ENCODE data around the gene MEGF11. TPM values are rescaled to one million over a fixed set of nuclear protein-coding genes. Genes with fewer than 3 reads are reported as not detected.

The MEGF11 gene
- total RNA-seq, 1 donor from 2014 or later = 0.06 TPM

GRCh38 chr15:66032006-66032405 is 221.5 kb downstream of the MEGF11 start:
- Histone ChIP-seq H3K79me2 (ENCODE audit: low read depth) (no peaks in the 10 kb centered on the region), H4K20me1 (ENCODE audit: low read depth) (no peaks in the 10 kb centered on the region), H3K4me1 (no peaks in the 10 kb centered on the region), H3K4me3 (no peak overlapping the region), H3K9me3 (ENCODE audit: low read depth) (no peaks in the 10 kb centered on the region), H3K27me3 (no peaks in the 10 kb centered on the region), H3K36me3 (no peaks in the 10 kb centered on the region), H3K4me2 (no peak overlapping the region), H3K27ac (no peak overlapping the region), H3K9ac (no peak overlapping the region), H3F3A (ENCODE audit: low read depth) (no peaks in the 10 kb centered on the region), H2AFZ (replicated peaks) (no peak overlapping the region)
- peaks cover 19% of the 10 kb centered on the region for H3K27me3 Mint-ChIP-seq (ENCODE audit: insufficient read depth, low read depth)
- H3K27ac Mint-ChIP-seq = no peak overlapping the region
- H3K36me3 Mint-ChIP-seq = no peaks in the 10 kb centered on the region
- no peak overlapping the region for H3K4me3 Mint-ChIP-seq
- peaks cover 9% of the 10 kb centered on the region for H3K9me3 Mint-ChIP-seq
- no peak for DNase-seq (ENCODE audit: low spot score)
- TF ChIP-seq CTCF (IDR thresholded peaks at IDR 0.05) (no peak), EZH2phosphoT487 (IDR thresholded peaks at IDR 0.05) (no peak), EZH2 (IDR thresholded peaks at IDR 0.05) (no peak)
- no peaks in the 10 kb centered on the region for H3K4me1 Mint-ChIP-seq

- H3K36me3 Mint-ChIP-seq = no peaks in the 10 kb centered on the region
- TF ChIP-seq EZH2 (IDR thresholded peaks at IDR 0.05) = no peak
- TF ChIP-seq CTCF (IDR thresholded peaks at IDR 0.05) = no peak
- no peak for TF ChIP-seq EZH2phosphoT487 (IDR thresholded peaks at IDR 0.05)
- Histone ChIP-seq H2AFZ (replicated peaks) (no peak overlapping the region), H3K27ac (no peak overlapping the region), H3K27me3 (no peaks in the 10 kb centered on the region), H3K36me3 (no peaks in the 10 kb centered on the region), H3K9me3 (ENCODE audit: low read depth) (no peaks in the 10 kb centered on the region), H4K20me1 (ENCODE audit: low read depth) (no peaks in the 10 kb centered on the region), H3K4me2 (no peak overlapping the region), H3K4me3 (no peak overlapping the region), H3K4me1 (peaks cover 4% of the 10 kb centered on the region), H3K9ac (no peak overlapping the region), H3F3A (ENCODE audit: low read depth) (no peaks in the 10 kb centered on the region), H3K79me2 (ENCODE audit: low read depth) (no peaks in the 10 kb centered on the region)
- H3K9me3 Mint-ChIP-seq = peaks cover 9% of the 10 kb centered on the region
- H3K4me3 Mint-ChIP-seq = no peak overlapping the region
- no peak for DNase-seq (ENCODE audit: low spot score)
- peaks cover under 1% of the 10 kb centered on the region for H3K4me1 Mint-ChIP-seq
- no peak overlapping the region for H3K27ac Mint-ChIP-seq
- H3K27me3 Mint-ChIP-seq (ENCODE audit: insufficient read depth, low read depth) = peaks cover 17% of the 10 kb centered on the region
Observed at GRCh38 chr15:66030650-66031049, 222.9 kb downstream of the MEGF11 start.

- Histone ChIP-seq H3K4me1 (peaks cover 14% of the 10 kb centered on the region), H3K9me3 (ENCODE audit: low read depth) (no peaks in the 10 kb centered on the region), H4K20me1 (ENCODE audit: low read depth) (no peaks in the 10 kb centered on the region), H3F3A (ENCODE audit: low read depth) (peaks cover 4% of the 10 kb centered on the region), H2AFZ (replicated peaks) (no peak overlapping the region), H3K36me3 (no peaks in the 10 kb centered on the region), H3K4me2 (no peak overlapping the region), H3K27me3 (no peaks in the 10 kb centered on the region), H3K27ac (no peak overlapping the region), H3K4me3 (no peak overlapping the region), H3K79me2 (ENCODE audit: low read depth) (no peaks in the 10 kb centered on the region), H3K9ac (no peak overlapping the region)
- Mint-ChIP-seq H3K27ac (no peak overlapping the region), H3K4me1 (peaks cover 10% of the 10 kb centered on the region), H3K4me3 (no peak overlapping the region), H3K9me3 (peaks cover 9% of the 10 kb centered on the region), H3K36me3 (no peaks in the 10 kb centered on the region), H3K27me3 (ENCODE audit: insufficient read depth, low read depth) (peaks cover 19% of the 10 kb centered on the region)
- TF ChIP-seq CTCF (IDR thresholded peaks at IDR 0.05) = no peak
- TF ChIP-seq EZH2 (IDR thresholded peaks at IDR 0.05) = no peak
- TF ChIP-seq EZH2phosphoT487 (IDR thresholded peaks at IDR 0.05) = no peak
- no peak for DNase-seq (ENCODE audit: low spot score)
Observed at GRCh38 chr15:66029650-66030049, 223.9 kb downstream of the MEGF11 start.

All from neural progenitor cell (in vitro differentiated cells).